DND-41 (cell line): ENCODE data around the gene DPYSL4.

ENCODE experiments used
- ATAC-seq: fragments of 200-7000 bp; cut with Tn5 transposase; 3 replicates; pipeline ENCODE4 v1.9.1; 2021; ENCODE audit warnings: low read depth; ENCODE audit not compliant: insufficient read depth
- DNase-seq: peaks from one replicate; pipeline ENCODE4 v3.0.0-alpha.2; 2020
- H2AFZ ChIP-seq: 2 replicates; pipeline ENCODE4 v1.6.0; 2012; ENCODE audit warnings: low read depth, low read length
- H3K27ac ChIP-seq: 2 replicates; pipeline ENCODE4 v1.5.1; 2012; ENCODE audit warnings: low read length, inconsistent platforms
- H3K27me3 ChIP-seq: fragments of 200-600 bp; sonication (generic); 2 replicates; pipeline ENCODE4 v1.6.0; 2012; ENCODE audit warnings: low read length, mild to moderate bottlenecking, inconsistent platforms; ENCODE audit not compliant: insufficient read depth, poor library complexity
- H3K36me3 ChIP-seq: 2 replicates; pipeline ENCODE4 v1.5.1; 2012; ENCODE audit warnings: low read length, inconsistent platforms; ENCODE audit not compliant: insufficient read depth
- H3K4me1 ChIP-seq: 2 replicates; pipeline ENCODE4 v1.5.1; 2012; ENCODE audit warnings: mild to moderate bottlenecking, low read length; ENCODE audit not compliant: insufficient read depth
- H3K4me2 ChIP-seq: 2 replicates; pipeline ENCODE4 v1.6.0; 2012; ENCODE audit warnings: mild to moderate bottlenecking, moderate library complexity, low read length, inconsistent platforms; ENCODE audit not compliant: insufficient read depth
- H3K4me3 ChIP-seq, 2 experiments: fragments of 200-600 bp in 1 of 2; shearing (Covaris generic) in 1 of 2; 2 replicates each; pipeline ENCODE4 v1.5.1; 2012 to 2016; ENCODE audit warnings: inconsistent platforms in 2 of 2, low read length in 2 of 2, mild to moderate bottlenecking in 2 of 2, low read depth in 1 of 2, moderate library complexity in 1 of 2
- H3K79me2 ChIP-seq: 2 replicates; pipeline ENCODE4 v1.6.0; 2012; ENCODE audit warnings: low read length, inconsistent platforms; ENCODE audit not compliant: insufficient read depth
- H3K9ac ChIP-seq: 2 replicates; pipeline ENCODE4 v1.6.0; 2012; ENCODE audit warnings: low read depth, mild to moderate bottlenecking, inconsistent platforms, low read length, moderate library complexity
- H3K9me3 ChIP-seq: 2 replicates; pipeline ENCODE4 v1.5.1; 2012; ENCODE audit warnings: low read length, moderate library complexity, mild to moderate bottlenecking, inconsistent platforms; ENCODE audit not compliant: insufficient read depth, severe bottlenecking
- H4K20me1 ChIP-seq: 2 replicates; pipeline ENCODE4 v1.6.0; 2012; ENCODE audit warnings: low read length; ENCODE audit not compliant: insufficient read depth
- EZH2 ChIP-seq: IDR thresholded peaks from 3 replicates; pipeline ENCODE4 v1.6.1; 2012; ENCODE audit warnings: borderline replicate concordance, low read depth, mild to moderate bottlenecking, moderate library complexity, low read length, inconsistent platforms; ENCODE audit not compliant: severe bottlenecking
- TF ChIP-seq, protein P1 (sequence below): IDR thresholded peaks from 2 replicates; pipeline ENCODE4 v1.5.1; 2012; ENCODE audit warnings: borderline replicate concordance, low read length, moderate library complexity, mild to moderate bottlenecking; ENCODE audit not compliant: poor library complexity, severe bottlenecking; ENCODE audit errors: extremely low read depth

Gene DPYSL4

DNA sequence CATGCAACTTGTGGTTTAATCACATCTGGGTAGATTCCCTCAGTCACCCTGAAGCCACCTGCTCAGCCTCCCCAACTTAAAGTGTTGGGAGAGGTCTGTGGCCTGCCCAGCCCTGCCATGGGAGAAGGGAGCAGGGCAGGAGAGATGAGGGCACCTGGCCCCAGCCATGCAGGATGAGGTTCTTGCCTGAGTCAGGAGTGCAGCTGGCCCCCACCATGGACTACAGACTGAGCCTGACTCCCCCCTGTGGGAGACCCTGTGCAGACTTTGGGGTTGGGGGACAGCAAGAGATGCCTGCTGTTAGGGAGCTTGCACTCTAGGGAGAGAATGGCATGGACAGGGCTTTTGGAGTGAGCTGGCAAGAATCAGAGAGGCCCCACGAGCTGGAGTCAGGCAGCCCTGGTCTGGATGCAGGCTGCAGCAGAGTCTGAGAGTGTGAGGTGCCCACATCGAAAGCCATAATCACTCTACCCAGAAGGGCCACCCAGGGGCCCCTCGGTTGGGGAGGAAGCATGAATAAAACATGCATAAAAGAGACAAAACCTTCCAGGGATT is 34.7 kb upstream of the DPYSL4 start:
- Histone ChIP-seq H3K4me2 (no peak overlapping the region), H3K4me1 (no peaks in the 10 kb centered on the region), H3K9ac (no peak overlapping the region), H3K79me2 (no peaks in the 10 kb centered on the region), H3K36me3 (no peaks in the 10 kb centered on the region), H3K27me3 (no peaks in the 10 kb centered on the region), H2AFZ (no peak overlapping the region), H4K20me1 (no peaks in the 10 kb centered on the region; the same call in 1 of the 2 replicates), H3K4me3 (no peak overlapping the region), H3K9me3 (no peaks in the 10 kb centered on the region), H3K27ac (no peak overlapping the region)
- ATAC-seq (no peak), DNase-seq (no peak)
- TF ChIP-seq, protein P1, sequence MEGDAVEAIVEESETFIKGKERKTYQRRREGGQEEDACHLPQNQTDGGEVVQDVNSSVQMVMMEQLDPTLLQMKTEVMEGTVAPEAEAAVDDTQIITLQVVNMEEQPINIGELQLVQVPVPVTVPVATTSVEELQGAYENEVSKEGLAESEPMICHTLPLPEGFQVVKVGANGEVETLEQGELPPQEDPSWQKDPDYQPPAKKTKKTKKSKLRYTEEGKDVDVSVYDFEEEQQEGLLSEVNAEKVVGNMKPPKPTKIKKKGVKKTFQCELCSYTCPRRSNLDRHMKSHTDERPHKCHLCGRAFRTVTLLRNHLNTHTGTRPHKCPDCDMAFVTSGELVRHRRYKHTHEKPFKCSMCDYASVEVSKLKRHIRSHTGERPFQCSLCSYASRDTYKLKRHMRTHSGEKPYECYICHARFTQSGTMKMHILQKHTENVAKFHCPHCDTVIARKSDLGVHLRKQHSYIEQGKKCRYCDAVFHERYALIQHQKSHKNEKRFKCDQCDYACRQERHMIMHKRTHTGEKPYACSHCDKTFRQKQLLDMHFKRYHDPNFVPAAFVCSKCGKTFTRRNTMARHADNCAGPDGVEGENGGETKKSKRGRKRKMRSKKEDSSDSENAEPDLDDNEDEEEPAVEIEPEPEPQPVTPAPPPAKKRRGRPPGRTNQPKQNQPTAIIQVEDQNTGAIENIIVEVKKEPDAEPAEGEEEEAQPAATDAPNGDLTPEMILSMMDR: no peak
- TF ChIP-seq EZH2: no peak

DNA sequence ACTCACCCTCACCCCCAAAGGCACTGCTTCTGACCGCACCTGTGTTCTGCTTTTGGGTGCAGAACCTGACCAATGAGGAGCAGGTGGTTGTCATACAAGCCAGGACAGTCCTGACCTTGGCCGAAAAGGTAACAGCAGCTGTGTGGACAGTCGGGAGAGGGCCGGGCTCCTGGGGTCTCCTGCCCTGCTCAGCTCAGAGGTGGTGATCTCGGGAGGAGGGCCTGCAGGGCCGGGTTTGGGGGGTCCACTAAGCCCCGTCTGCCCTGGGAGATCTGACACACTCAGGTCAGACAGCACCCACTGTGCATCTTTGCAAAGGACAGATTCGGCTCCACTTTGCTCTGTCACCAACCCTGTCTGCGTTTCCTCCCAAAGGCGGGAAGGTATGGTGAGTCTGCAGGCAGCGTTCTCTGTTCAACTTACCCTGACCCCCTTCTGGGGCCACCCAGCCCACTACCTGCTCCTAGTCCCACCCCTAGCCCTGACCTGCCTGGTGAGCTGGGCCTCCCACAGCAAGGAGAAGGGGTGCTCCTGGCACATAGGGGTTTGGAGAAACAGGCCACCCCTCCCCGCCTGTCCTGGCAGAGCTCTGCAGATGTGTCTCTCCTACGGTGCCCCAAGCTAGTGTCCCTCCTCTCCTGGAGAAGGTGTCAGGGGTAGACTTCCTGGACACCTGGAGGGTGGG is 33.7 kb upstream of the DPYSL4 start:
- no peak overlapping the region for H2AFZ ChIP-seq
- H3K36me3 ChIP-seq: no peaks in the 10 kb centered on the region
- H3K9ac ChIP-seq: no peak overlapping the region
- H4K20me1 ChIP-seq: no peaks in the 10 kb centered on the region; the same call in 1 of the 2 replicates
- no peak for DNase-seq
- no peak for ATAC-seq
- H3K4me3 ChIP-seq: no peak overlapping the region
- H3K27me3 ChIP-seq: no peaks in the 10 kb centered on the region
- H3K79me2 ChIP-seq: no peaks in the 10 kb centered on the region
- no peaks in the 10 kb centered on the region for H3K4me1 ChIP-seq
- H3K4me2 ChIP-seq: no peak overlapping the region
- no peak overlapping the region for H3K27ac ChIP-seq
- TF ChIP-seq, protein P1: no peak
- TF ChIP-seq EZH2: no peak
- no peaks in the 10 kb centered on the region for H3K9me3 ChIP-seq

DNA sequence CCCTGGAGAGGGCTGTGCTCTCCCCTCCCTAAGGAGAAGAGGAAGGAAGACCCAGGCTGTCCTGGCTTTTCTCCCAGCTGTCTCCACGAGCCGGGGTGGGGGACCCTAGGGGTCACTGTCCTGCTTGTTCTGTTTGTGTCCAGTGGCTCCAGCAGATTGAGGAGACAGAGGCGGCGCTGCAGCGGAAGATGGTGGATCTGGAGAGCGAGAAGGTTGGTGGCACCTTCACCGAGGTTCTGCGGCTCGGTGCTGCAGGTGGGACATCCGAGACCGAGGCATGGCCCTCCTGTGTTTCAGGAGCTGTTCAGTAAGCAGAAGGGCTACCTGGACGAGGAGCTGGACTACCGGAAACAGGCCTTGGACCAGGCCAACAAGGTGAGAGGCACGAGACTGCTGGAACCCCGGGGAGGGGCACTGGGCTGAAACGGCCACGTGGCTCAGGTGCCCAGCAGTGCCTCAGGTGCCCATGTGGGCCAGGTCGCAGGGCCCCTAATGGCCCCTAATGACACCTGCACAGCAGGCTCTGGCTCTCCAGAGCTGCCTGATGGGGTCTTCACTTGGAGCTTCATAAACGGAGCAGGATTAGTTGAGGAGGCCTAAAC is 33.0 kb upstream of the DPYSL4 start:
- DNase-seq (no peak), ATAC-seq (no peak)
- no peak overlapping the region for H3K4me2 ChIP-seq
- H3K27ac ChIP-seq: no peak overlapping the region
- no peaks in the 10 kb centered on the region for H3K9me3 ChIP-seq
- no peak for TF ChIP-seq EZH2
- TF ChIP-seq, protein P1: no peak
- no peaks in the 10 kb centered on the region for H3K79me2 ChIP-seq
- H3K27me3 ChIP-seq: no peaks in the 10 kb centered on the region
- no peak overlapping the region for H2AFZ ChIP-seq
- H3K4me3 ChIP-seq: no peak overlapping the region
- no peaks in the 10 kb centered on the region for H3K36me3 ChIP-seq
- no peaks in the 10 kb centered on the region; the same call in 1 of the 2 replicates for H4K20me1 ChIP-seq
- no peaks in the 10 kb centered on the region for H3K4me1 ChIP-seq
- H3K9ac ChIP-seq: no peak overlapping the region
